Astrocyte (in vitro differentiated cells and primary cell): ENCODE results near the gene EGFLAM.

Experiments used
- CTCF ChIP-seq: IDR thresholded peaks from 2 replicates; pipeline ENCODE4 v1.5.1; 2011; ENCODE audit warnings: low read depth, mild to moderate bottlenecking, inconsistent platforms, low read length, moderate library complexity; ENCODE audit not compliant: insufficient read depth
- EZH2 ChIP-seq: IDR thresholded peaks from 2 replicates; pipeline ENCODE4 v1.6.1; 2012; ENCODE audit warnings: mild to moderate bottlenecking, low read length, inconsistent platforms; ENCODE audit not compliant: insufficient read depth

DNA sequence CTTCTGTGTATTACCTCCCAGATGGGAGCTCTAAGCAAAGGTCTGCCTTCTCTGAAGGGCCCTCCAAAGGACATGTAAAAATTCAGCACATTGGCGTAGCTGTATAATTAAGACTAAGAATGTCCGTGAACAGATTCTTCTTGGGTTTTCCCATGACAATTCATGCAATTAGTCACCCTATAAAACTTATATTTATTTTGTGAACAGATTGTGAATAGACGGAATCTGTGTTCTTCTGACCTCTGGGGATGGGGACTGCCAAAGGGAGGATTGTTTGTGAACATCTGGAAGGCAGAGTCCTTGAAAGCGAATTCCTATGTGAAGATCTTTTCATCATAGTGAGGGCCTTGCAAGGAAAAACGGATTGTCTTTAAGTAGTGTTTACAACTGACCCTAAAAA is 111.3 kb downstream of the EGFLAM start:
- TF ChIP-seq CTCF (no peak), EZH2 (no peak)
